Endodermal cell (in vitro differentiated cells): ENCODE measurements around the gene LRFN4. TPM values are rescaled to one million over a fixed set of nuclear protein-coding genes. Genes with fewer than 3 reads are reported as not detected.

Experiments used
- DNase-seq: peaks from one replicate; pipeline ENCODE4 v3.0.0-alpha.2; 2017
- H3K27ac ChIP-seq: 2 replicates; pipeline ENCODE4 v1.5.1; 2013; ENCODE audit warnings: mild to moderate bottlenecking, low read depth, low read length, moderate library complexity
- H3K27me3 ChIP-seq: 2 replicates; pipeline ENCODE4 v1.6.1; 2013; ENCODE audit warnings: mild to moderate bottlenecking, low read length, moderate library complexity; ENCODE audit not compliant: insufficient read depth, control insufficient read depth, poor library complexity, severe bottlenecking
- H3K36me3 ChIP-seq: 2 replicates; pipeline ENCODE4 v1.7.0; 2013; ENCODE audit warnings: mild to moderate bottlenecking, low read length, moderate library complexity; ENCODE audit not compliant: control insufficient read depth, insufficient read depth
- H3K4me1 ChIP-seq: one replicate; pipeline ENCODE4 v1.7.0; 2013; ENCODE audit warnings: low read length; ENCODE audit not compliant: control insufficient read depth, insufficient read depth
- H3K4me3 ChIP-seq: 2 replicates; pipeline ENCODE4 v1.5.1; 2013; ENCODE audit warnings: mild to moderate bottlenecking, low read length, moderate library complexity
- H3K9ac ChIP-seq: 2 replicates; pipeline ENCODE4 v1.6.1; 2013; ENCODE audit warnings: mild to moderate bottlenecking, low read length, moderate library complexity; ENCODE audit not compliant: poor library complexity, severe bottlenecking; ENCODE audit errors: extremely low read depth
- H3K9me3 ChIP-seq: 2 replicates; pipeline ENCODE4 v1.6.1; 2013; ENCODE audit warnings: mild to moderate bottlenecking, low read length, moderate library complexity; ENCODE audit not compliant: control insufficient read depth
- H3K27ac Mint-ChIP-seq: 2 replicates; pipeline ENCODE4 v1.8.0; 2020; ENCODE audit warnings: mixed read lengths
- H3K27me3 Mint-ChIP-seq: 2 replicates; pipeline ENCODE4 v1.8.0; 2021; ENCODE audit warnings: mild to moderate bottlenecking, mixed read lengths; ENCODE audit not compliant: insufficient read depth
- H3K36me3 Mint-ChIP-seq: 2 replicates; pipeline ENCODE4 v1.8.0; 2020; ENCODE audit warnings: low read depth, mixed read lengths
- H3K4me1 Mint-ChIP-seq: 2 replicates; pipeline ENCODE4 v1.8.0; 2020; ENCODE audit warnings: mixed read lengths
- H3K4me3 Mint-ChIP-seq: 2 replicates; pipeline ENCODE4 v1.8.0; 2020; ENCODE audit warnings: mild to moderate bottlenecking, moderate library complexity, mixed read lengths
- H3K9me3 Mint-ChIP-seq: 2 replicates; pipeline ENCODE4 v1.8.0; 2020; ENCODE audit warnings: mild to moderate bottlenecking, mixed read lengths
- whole genome bisulfite sequencing, 2 experiments: methylation state at CpG; one replicate each; pipeline versions ENCODE4 v1.1.5 to v1.1.7; 2013; ENCODE audit warnings: missing lambda C conversion rate in 2 of 2, mixed read lengths in 1 of 2; ENCODE audit not compliant: insufficient coverage in 1 of 2, insufficient read length in 1 of 2; 5-methylcytosine and 5-hydroxymethylcytosine counted together
- total RNA-seq, 2 donors: library from RNA; stranded (reverse); fragmentation: NEBNext Ultra II Directional in 1 of 2; extraction: Animal tissue kit (Norgen Biotek cat#: 25700) in 1 of 2; gene quantifications; 2 replicates in 1 of 2; 3 replicates in 1 of 2; pipeline ENCODE4 v1.2.1, GENCODE V29; 2021
- TF ChIP-seq, protein P1 (sequence below): fragments of 200-600 bp; sonication (generic); conservative IDR thresholded peaks from 2 replicates; pipeline ENCODE4 v1.5.0; 2021; ENCODE audit warnings: antibody characterized with exemption, mild to moderate bottlenecking

Gene LRFN4
- total RNA-seq, 2 donors from 2014 or later: 23.2 to 26.2 TPM

- no peaks in the 10 kb centered on the region for H3K27me3 ChIP-seq
- H3K9ac ChIP-seq: no peak overlapping the region
- peaks cover 9% of the 10 kb centered on the region for H3K4me1 ChIP-seq
- WGBS, 2 experiments: 87 to 93% methylated on average over 3 of the region's 3 CpGs
- Mint-ChIP-seq H3K4me1 (peaks cover 27% of the 10 kb centered on the region), H3K27ac (no peak overlapping the region), H3K4me3 (no peak overlapping the region), H3K27me3 (no peaks in the 10 kb centered on the region), H3K36me3 (no peaks in the 10 kb centered on the region), H3K9me3 (no peaks in the 10 kb centered on the region)
- H3K9me3 ChIP-seq: no peaks in the 10 kb centered on the region
- no peak overlapping the region for H3K27ac ChIP-seq
- H3K36me3 ChIP-seq: no peaks in the 10 kb centered on the region
- DNase-seq: no peak
- no peak overlapping the region for H3K4me3 ChIP-seq
- TF ChIP-seq, protein P1, sequence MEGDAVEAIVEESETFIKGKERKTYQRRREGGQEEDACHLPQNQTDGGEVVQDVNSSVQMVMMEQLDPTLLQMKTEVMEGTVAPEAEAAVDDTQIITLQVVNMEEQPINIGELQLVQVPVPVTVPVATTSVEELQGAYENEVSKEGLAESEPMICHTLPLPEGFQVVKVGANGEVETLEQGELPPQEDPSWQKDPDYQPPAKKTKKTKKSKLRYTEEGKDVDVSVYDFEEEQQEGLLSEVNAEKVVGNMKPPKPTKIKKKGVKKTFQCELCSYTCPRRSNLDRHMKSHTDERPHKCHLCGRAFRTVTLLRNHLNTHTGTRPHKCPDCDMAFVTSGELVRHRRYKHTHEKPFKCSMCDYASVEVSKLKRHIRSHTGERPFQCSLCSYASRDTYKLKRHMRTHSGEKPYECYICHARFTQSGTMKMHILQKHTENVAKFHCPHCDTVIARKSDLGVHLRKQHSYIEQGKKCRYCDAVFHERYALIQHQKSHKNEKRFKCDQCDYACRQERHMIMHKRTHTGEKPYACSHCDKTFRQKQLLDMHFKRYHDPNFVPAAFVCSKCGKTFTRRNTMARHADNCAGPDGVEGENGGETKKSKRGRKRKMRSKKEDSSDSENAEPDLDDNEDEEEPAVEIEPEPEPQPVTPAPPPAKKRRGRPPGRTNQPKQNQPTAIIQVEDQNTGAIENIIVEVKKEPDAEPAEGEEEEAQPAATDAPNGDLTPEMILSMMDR: no peak
Measured at GRCh38 chr11:66904055-66904454, 47.2 kb downstream of the LRFN4 start.

DNA sequence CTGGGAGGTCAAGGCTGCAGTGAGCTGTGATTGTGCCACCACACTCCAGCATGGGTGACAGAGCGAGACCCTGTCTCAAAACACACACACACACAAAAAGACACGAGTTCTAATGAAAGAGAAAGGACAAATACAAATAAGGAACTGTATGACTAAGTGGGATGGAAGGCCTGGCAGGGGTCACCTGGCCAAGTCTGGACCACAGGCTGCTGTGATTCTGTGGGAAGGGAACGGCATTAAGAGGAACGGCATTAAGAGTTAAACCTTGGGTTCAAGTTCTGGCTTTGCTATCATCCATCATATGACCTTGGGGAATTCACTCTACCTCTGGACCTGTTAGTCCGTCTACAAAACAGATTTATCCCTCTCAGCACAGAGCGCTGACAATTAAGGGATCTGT, 47.7 kb downstream of the LRFN4 start:
- H3K4me1 Mint-ChIP-seq: peaks cover 27% of the 10 kb centered on the region
- Histone ChIP-seq H3K36me3 (no peaks in the 10 kb centered on the region), H3K27ac (no peak overlapping the region), H3K4me3 (no peak overlapping the region), H3K27me3 (no peaks in the 10 kb centered on the region), H3K9me3 (no peaks in the 10 kb centered on the region), H3K9ac (no peak overlapping the region), H3K4me1 (peaks cover 9% of the 10 kb centered on the region)
- no peak overlapping the region for H3K4me3 Mint-ChIP-seq
- no peak for DNase-seq
- 94 to 96% methylated on average over 4 to 5 of the region's 6 CpGs for whole genome bisulfite sequencing, 2 experiments
- TF ChIP-seq, protein P1: no peak
- H3K36me3 Mint-ChIP-seq: no peaks in the 10 kb centered on the region
- H3K27me3 Mint-ChIP-seq: no peaks in the 10 kb centered on the region
- H3K9me3 Mint-ChIP-seq: no peaks in the 10 kb centered on the region
- peak overlapping the region; percentile 16 for H3K27ac Mint-ChIP-seq

GRCh38 chr11:66904981-66905521, 48.2 kb downstream of the LRFN4 start:
- Histone ChIP-seq H3K9me3 (no peaks in the 10 kb centered on the region), H3K4me3 (no peak overlapping the region), H3K27me3 (no peaks in the 10 kb centered on the region), H3K27ac (no peak overlapping the region), H3K36me3 (no peaks in the 10 kb centered on the region), H3K9ac (no peak overlapping the region), H3K4me1 (peaks cover 9% of the 10 kb centered on the region)
- no peak for DNase-seq
- Mint-ChIP-seq H3K4me1 (peaks cover 27% of the 10 kb centered on the region), H3K27ac (no peak overlapping the region), H3K27me3 (no peaks in the 10 kb centered on the region), H3K4me3 (no peak overlapping the region), H3K9me3 (no peaks in the 10 kb centered on the region), H3K36me3 (no peaks in the 10 kb centered on the region)
- TF ChIP-seq, protein P1: no peak
- 92% methylated on average over 6 to 8 of the region's 8 CpGs for WGBS, 2 experiments
